Panc1 (cell line): ENCODE data around the gene MBD5. TPM values are rescaled to one million over a fixed set of nuclear protein-coding genes. Genes with fewer than 3 reads are reported as not detected.

Experiments
- ATAC-seq: fragments of 200-7000 bp; cut with Tn5 transposase; 2 replicates; pipeline ENCODE4 v1.9.1; 2020; ENCODE audit warnings: mild to moderate bottlenecking, moderate library complexity
- BruUV-seq: library from RNA; stranded (reverse); fragments of 400-500 nt; replicated peaks from 2 replicates; lab custom pipeline; 2021; lab: Mats Ljungman, UMichigan
- CTCF ChIA-PET: fragments of 300-600 bp; sonication (Branson Sonifier 250); formaldehyde crosslinking; loops from one replicate; lab custom pipeline; 2022; ENCODE audit warnings: antibody characterized with exemption; lab: Charles Lee
- POLR2A ChIA-PET: fragments of 300-600 bp; sonication (Branson Sonifier 250); formaldehyde crosslinking; loops from one replicate; lab custom pipeline; 2022; ENCODE audit warnings: antibody characterized with exemption; lab: Charles Lee
- DNase-seq: peaks from one replicate; pipeline ENCODE4 v3.0.0-alpha.2; 2010; ENCODE audit warnings: low read depth, low spot score
- H3K27ac ChIP-seq: 2 replicates; pipeline ENCODE4 v1.5.1; 2011; ENCODE audit warnings: mild to moderate bottlenecking, low read length, inconsistent platforms
- H3K27me3 ChIP-seq: fragments of 200-500 bp; sonication (Bioruptor generic); 2 replicates; pipeline ENCODE4 v1.6.0; 2014; ENCODE audit warnings: low read length, inconsistent platforms; ENCODE audit not compliant: control insufficient read depth, insufficient read depth
- H3K36me3 ChIP-seq: fragments of 200-500 bp; sonication (Bioruptor generic); 2 replicates; pipeline ENCODE4 v1.5.1; 2014; ENCODE audit warnings: inconsistent platforms, mild to moderate bottlenecking, low read length, moderate library complexity; ENCODE audit not compliant: control insufficient read depth, insufficient read depth
- H3K4me1 ChIP-seq: 2 replicates; pipeline ENCODE4 v1.5.1; 2011; ENCODE audit warnings: inconsistent platforms, mild to moderate bottlenecking, low read length, moderate library complexity; ENCODE audit not compliant: control insufficient read depth, insufficient read depth
- H3K4me3 ChIP-seq, 2 experiments: 2 replicates each; pipeline ENCODE4 v1.5.1; 2011 to 2012; ENCODE audit warnings: low read depth in 2 of 2, low read length in 2 of 2, mild to moderate bottlenecking in 2 of 2, inconsistent platforms in 1 of 2, moderate library complexity in 1 of 2
- H3K9me3 ChIP-seq: fragments of 200-500 bp; sonication (Bioruptor generic); 2 replicates; pipeline ENCODE4 v1.5.1; 2014; ENCODE audit warnings: low read depth, mild to moderate bottlenecking, inconsistent platforms, low read length, moderate library complexity; ENCODE audit not compliant: control insufficient read depth, insufficient read depth
- CTCF ChIP-seq: fragments of 450-650 bp; IDR thresholded peaks from 2 replicates; pipeline ENCODE4 v1.5.1; 2017; ENCODE audit warnings: mild to moderate bottlenecking
- POLR2AphosphoS5 ChIP-seq: IDR thresholded peaks from 2 replicates; pipeline ENCODE4 v1.6.1; 2012; ENCODE audit warnings: mild to moderate bottlenecking, low read depth, low read length, moderate library complexity
- REST ChIP-seq, 2 experiments: IDR thresholded peaks; 2 replicates each; pipeline ENCODE4 v1.6.1; 2011 to 2012; ENCODE audit warnings: low read depth in 2 of 2, control low read depth in 1 of 2, low read length in 1 of 2, mild to moderate bottlenecking in 1 of 2, moderate library complexity in 1 of 2; ENCODE audit not compliant: insufficient read depth in 1 of 2
- SIN3A ChIP-seq: IDR thresholded peaks from 2 replicates; pipeline ENCODE4 v1.6.1; 2012; ENCODE audit warnings: low read depth, mild to moderate bottlenecking, low read length, moderate library complexity, borderline replicate concordance; ENCODE audit not compliant: insufficient read depth
- TCF7L2 ChIP-seq: IDR thresholded peaks from 2 replicates; pipeline ENCODE4 v1.6.1; 2011; ENCODE audit warnings: mild to moderate bottlenecking, low read depth, low read length, inconsistent platforms
- in situ Hi-C: cut with HindIII; loops from 2 replicates; pipeline ENCODE4 v1.10.0; 2016; ENCODE audit warnings: low sequenced_read_pairs, low pct_unique_long_range_greater_than_20kb
- intact Hi-C: fragments of 100-400 bp; cut with micrococcal nuclease; formaldehyde crosslinking; loops from one replicate; pipeline ENCODE4 v1.10.0; 2022; ENCODE audit not compliant: unreplicated experiment
- total RNA-seq: library from RNA; stranded (reverse); gene quantifications from one replicate; pipeline ENCODE4 v1.2.1, GENCODE V29; 2021; ENCODE audit not compliant: unreplicated experiment

MBD5 gene
- total RNA-seq, 1 experiment from 2014 or later = 40.2 TPM

- no peaks in the 10 kb centered on the region for H3K27me3 ChIP-seq
- no TSS peak for BruUV-seq
- H3K4me3 ChIP-seq = no peak overlapping the region
- intact Hi-C loops = no loop called here
- ATAC-seq (no peak), DNase-seq (no peak)
- CTCF ChIA-PET = no interaction called here
- POLR2A ChIA-PET = no interaction called here
- no peaks in the 10 kb centered on the region for H3K36me3 ChIP-seq
- no peak overlapping the region for H3K27ac ChIP-seq
- in situ Hi-C loops = no loop called here
- H3K9me3 ChIP-seq = no peaks in the 10 kb centered on the region
- TF ChIP-seq CTCF (no peak), SIN3A (no peak), TCF7L2 (no peak), REST (IDR thresholded peaks at IDR 0.05; ENCODE audit: insufficient read depth in 1 of 2, low read depth in 2 of 2, low read length in 1 of 2) (no peak), POLR2AphosphoS5 (no peak)
- H3K4me1 ChIP-seq = no peaks in the 10 kb centered on the region
These were observed 430.2 kb downstream of the MBD5 start for GRCh38 chr2:148451046-148451445.

GRCh38 chr2:148455791-148456190 is 434.9 kb downstream of the MBD5 start:
- ChIA-PET POLR2A (no interaction called here), CTCF (no interaction called here)
- DNase-seq (no peak), ATAC-seq (no peak)
- no peaks in the 10 kb centered on the region for H3K27me3 ChIP-seq
- TF ChIP-seq REST (IDR thresholded peaks at IDR 0.05; ENCODE audit: insufficient read depth in 1 of 2, low read depth in 2 of 2, low read length in 1 of 2) (no peak), TCF7L2 (no peak), POLR2AphosphoS5 (no peak), SIN3A (no peak), CTCF (no peak)
- no peaks in the 10 kb centered on the region for H3K4me1 ChIP-seq
- in situ Hi-C loops = no loop called here
- intact Hi-C loops = no loop called here
- no peak overlapping the region for H3K4me3 ChIP-seq
- BruUV-seq = no TSS peak
- H3K27ac ChIP-seq = no peak overlapping the region
- no peaks in the 10 kb centered on the region for H3K9me3 ChIP-seq
- no peaks in the 10 kb centered on the region for H3K36me3 ChIP-seq
